Esophagus squamous epithelium (tissue), 4 donors: ENCODE measurements around the gene SH3PXD2A.

Experiments
- POLR2A ChIP-seq, 4 donors: fragments of 450-650 bp; IDR thresholded peaks; one replicate each; pipeline ENCODE4 v1.6.1; 2017; ENCODE audit warnings: antibody characterized with exemption in 4 of 4, mild to moderate bottlenecking in 4 of 4, moderate library complexity in 3 of 4
- TF ChIP-seq, protein P1 (sequence below), 6 experiments: fragments of 450-650 bp in 4 of 6; fragments of 200-600 bp in 2 of 6; sonication (generic) in 2 of 6; IDR thresholded peaks; one replicate each; pipeline ENCODE4 v1.5.1; 2016 to 2019; ENCODE audit warnings: antibody characterized with exemption in 6 of 6, mild to moderate bottlenecking in 4 of 6, moderate library complexity in 4 of 6

DNA sequence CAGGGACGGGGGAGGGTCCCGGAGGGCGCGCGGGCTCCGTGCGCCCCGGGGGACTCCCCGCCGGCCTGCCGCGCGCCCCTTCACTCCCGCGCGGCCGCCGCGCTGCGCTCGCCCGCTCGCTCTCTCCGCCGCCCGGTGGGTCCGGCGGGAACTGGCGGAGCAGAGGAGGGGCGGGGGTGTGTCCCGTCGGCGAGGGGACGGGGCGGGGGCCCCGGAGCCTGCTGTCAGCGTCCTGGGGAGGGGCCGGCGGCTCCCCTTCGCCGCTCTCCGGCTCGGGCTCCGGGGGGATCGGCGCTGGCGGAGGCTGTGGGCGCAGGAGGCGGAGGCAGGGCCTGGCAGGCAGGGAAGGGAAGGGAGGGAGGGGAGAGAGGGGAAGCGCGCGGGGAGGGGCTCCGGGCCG is at the start of gene SH3PXD2A:
- peak in 1 of 4 donors; percentile 27 for TF ChIP-seq POLR2A (IDR thresholded peaks at IDR 0.05)
- TF ChIP-seq, protein P1, sequence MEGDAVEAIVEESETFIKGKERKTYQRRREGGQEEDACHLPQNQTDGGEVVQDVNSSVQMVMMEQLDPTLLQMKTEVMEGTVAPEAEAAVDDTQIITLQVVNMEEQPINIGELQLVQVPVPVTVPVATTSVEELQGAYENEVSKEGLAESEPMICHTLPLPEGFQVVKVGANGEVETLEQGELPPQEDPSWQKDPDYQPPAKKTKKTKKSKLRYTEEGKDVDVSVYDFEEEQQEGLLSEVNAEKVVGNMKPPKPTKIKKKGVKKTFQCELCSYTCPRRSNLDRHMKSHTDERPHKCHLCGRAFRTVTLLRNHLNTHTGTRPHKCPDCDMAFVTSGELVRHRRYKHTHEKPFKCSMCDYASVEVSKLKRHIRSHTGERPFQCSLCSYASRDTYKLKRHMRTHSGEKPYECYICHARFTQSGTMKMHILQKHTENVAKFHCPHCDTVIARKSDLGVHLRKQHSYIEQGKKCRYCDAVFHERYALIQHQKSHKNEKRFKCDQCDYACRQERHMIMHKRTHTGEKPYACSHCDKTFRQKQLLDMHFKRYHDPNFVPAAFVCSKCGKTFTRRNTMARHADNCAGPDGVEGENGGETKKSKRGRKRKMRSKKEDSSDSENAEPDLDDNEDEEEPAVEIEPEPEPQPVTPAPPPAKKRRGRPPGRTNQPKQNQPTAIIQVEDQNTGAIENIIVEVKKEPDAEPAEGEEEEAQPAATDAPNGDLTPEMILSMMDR (IDR thresholded peaks at IDR 0.05), result peak in 3 of 6 experiments; percentile 8 to 44 (median 22)
